Suprapubic skin (tissue), 4 donors: ENCODE data around the gene C21orf58.

ENCODE experiments used
- CTCF ChIP-seq, 2 donors: fragments of 200-600 bp in 1 of 2; fragments of 450-650 bp in 1 of 2; sonication (generic) in 1 of 2; IDR thresholded peaks; one replicate each; pipeline ENCODE4 v1.5.1; 2016 to 2019; ENCODE audit warnings: antibody characterized with exemption in 2 of 2, mild to moderate bottlenecking in 1 of 2, moderate library complexity in 1 of 2
- POLR2A ChIP-seq, 2 donors: fragments of 450-650 bp; IDR thresholded peaks; one replicate each; pipeline ENCODE4 v1.6.1; 2017; ENCODE audit warnings: antibody characterized with exemption in 2 of 2, mild to moderate bottlenecking in 2 of 2, moderate library complexity in 2 of 2
- POLR2AphosphoS5 ChIP-seq, 3 donors: sonication (generic); formaldehyde crosslinking; IDR thresholded peaks; one replicate each; pipeline ENCODE4 v1.6.1; 2017; ENCODE audit warnings: antibody characterized with exemption in 3 of 3

GRCh38 chr21:46266946-46267345 is 56.7 kb downstream of the C21orf58 start:
- TF ChIP-seq CTCF (IDR thresholded peaks at IDR 0.05) = no peak
- TF ChIP-seq POLR2A (IDR thresholded peaks at IDR 0.05) = no peak
- TF ChIP-seq POLR2AphosphoS5 (IDR thresholded peaks at IDR 0.05) = no peak
